GM23248 (cell line): ENCODE results near the gene SNAPC4. TPM values are rescaled to one million over a fixed set of nuclear protein-coding genes. Genes with fewer than 3 reads are reported as not detected.

ENCODE experiments used
- DNase-seq: peaks from one replicate; pipeline ENCODE4 v3.0.0-alpha.2; 2015
- H2AFZ ChIP-seq: fragments of 200-600 bp; sonication (generic); 2 replicates; pipeline ENCODE4 v1.6.1; 2016; ENCODE audit warnings: antibody characterized with exemption
- H3F3A ChIP-seq: fragments of 200-600 bp; sonication (generic); 2 replicates; pipeline ENCODE4 v1.6.1; 2016; ENCODE audit warnings: mild to moderate bottlenecking, antibody characterized with exemption, mixed run types; ENCODE audit not compliant: insufficient read depth
- H3K27ac ChIP-seq: fragments of 200-600 bp; sonication (generic); 2 replicates; pipeline ENCODE4 v1.5.1; 2016; ENCODE audit warnings: mild to moderate bottlenecking
- H3K27me3 ChIP-seq: fragments of 200-600 bp; sonication (generic); replicated peaks from 2 replicates; pipeline ENCODE4 v1.6.1; 2016; ENCODE audit warnings: mild to moderate bottlenecking; ENCODE audit not compliant: insufficient read depth
- H3K36me3 ChIP-seq: fragments of 200-600 bp; sonication (generic); 2 replicates; pipeline ENCODE4 v1.6.1; 2016; ENCODE audit warnings: low read depth, mild to moderate bottlenecking
- H3K4me1 ChIP-seq: fragments of 200-600 bp; sonication (generic); 2 replicates; pipeline ENCODE4 v1.6.1; 2016; ENCODE audit warnings: mild to moderate bottlenecking; ENCODE audit not compliant: insufficient read depth
- H3K4me2 ChIP-seq: fragments of 200-600 bp; sonication (generic); one replicate; pipeline ENCODE4 v1.6.1; 2016; ENCODE audit warnings: mild to moderate bottlenecking; ENCODE audit not compliant: unreplicated experiment
- H3K4me3 ChIP-seq: fragments of 200-600 bp; sonication (generic); 2 replicates; pipeline ENCODE4 v1.5.1; 2016; ENCODE audit warnings: mild to moderate bottlenecking
- H3K79me2 ChIP-seq: fragments of 200-600 bp; sonication (generic); 2 replicates; pipeline ENCODE4 v1.6.1; 2016; ENCODE audit warnings: mild to moderate bottlenecking; ENCODE audit not compliant: insufficient read depth
- H3K9ac ChIP-seq: fragments of 200-600 bp; sonication (generic); 2 replicates; pipeline ENCODE4 v1.6.1; 2016; ENCODE audit warnings: mild to moderate bottlenecking
- H3K9me2 ChIP-seq: fragments of 200-600 bp; sonication (generic); 2 replicates; pipeline ENCODE4 v1.6.1; 2016; ENCODE audit warnings: mixed run types, mild to moderate bottlenecking, moderate library complexity; ENCODE audit not compliant: insufficient read depth
- H3K9me3 ChIP-seq: fragments of 200-600 bp; sonication (generic); one replicate; pipeline ENCODE4 v1.6.1; 2017; ENCODE audit warnings: low read depth
- H4K20me1 ChIP-seq: fragments of 200-600 bp; sonication (generic); 2 replicates; pipeline ENCODE4 v1.6.0; 2016; ENCODE audit not compliant: insufficient read depth
- EZH2 ChIP-seq: fragments of 200-600 bp; sonication (generic); IDR thresholded peaks from 2 replicates; pipeline ENCODE4 v1.6.1; 2018; ENCODE audit warnings: antibody characterized with exemption, mild to moderate bottlenecking; ENCODE audit not compliant: insufficient read depth, poor library complexity, severe bottlenecking
- EZH2phosphoT487 ChIP-seq: fragments of 200-600 bp; sonication (generic); IDR thresholded peaks from 2 replicates; pipeline ENCODE4 v1.6.1; 2018; ENCODE audit warnings: antibody characterized with exemption, moderate library complexity, mild to moderate bottlenecking, low read depth; ENCODE audit not compliant: insufficient read depth
- WGBS, 2 experiments: methylation state at CpG; one replicate each; pipeline ENCODE4 v1.1.6; 2015 to 2017; ENCODE audit warnings: low lambda C conversion rate in 2 of 2, low coverage in 1 of 2; ENCODE audit errors: missing lambda C conversion rate in 2 of 2; 5-methylcytosine and 5-hydroxymethylcytosine counted together
- in situ Hi-C: fragments of 300-500 bp; cut with MboI; formaldehyde crosslinking; loops from 2 replicates; pipeline ENCODE4 v1.15.0; 2020
- polyA plus RNA-seq: library from polyadenylated mRNA; unstranded; fragments of >200 nt; fragmentation: Nextera tagmentation; extraction: Ambion mirVana; gene quantifications from 2 replicates; pipeline ENCODE4 v1.2.1, GENCODE V29; 2016
- total RNA-seq: library from RNA; depleted of rRNA; stranded (reverse); fragments of >200 nt; shearing (Covaris generic); gene quantifications from 2 replicates; pipeline ENCODE4 v1.2.3, GENCODE V29; 2014

Gene SNAPC4
- total and polyA plus RNA-seq, 2 experiments from 2014 or later: 4.4 to 5.2 TPM

GRCh38 chr9:136379003-136379287 is 21.0 kb downstream of the SNAPC4 start:
- no peak overlapping the region for H2AFZ ChIP-seq
- WGBS, 2 experiments: 78 to 86% methylated on average over 11 to 12 of the region's 18 CpGs
- H3K79me2 ChIP-seq: no peaks in the 10 kb centered on the region
- H3K4me1 ChIP-seq: no peaks in the 10 kb centered on the region
- H3K27me3 ChIP-seq: no peaks in the 10 kb centered on the region
- no peaks in the 10 kb centered on the region for H4K20me1 ChIP-seq
- no peaks in the 10 kb centered on the region for H3K9me2 ChIP-seq
- in situ Hi-C loops: no loop called here
- no peaks in the 10 kb centered on the region; the same call in 1 of the 2 replicates for H3K36me3 ChIP-seq
- no peak overlapping the region for H3K4me2 ChIP-seq
- DNase-seq: no peak
- H3K9me3 ChIP-seq: no peaks in the 10 kb centered on the region
- no peak for TF ChIP-seq EZH2phosphoT487
- no peak for TF ChIP-seq EZH2
- no peak overlapping the region for H3K4me3 ChIP-seq
- H3F3A ChIP-seq: no peaks in the 10 kb centered on the region
- H3K9ac ChIP-seq: no peak overlapping the region
- no peak overlapping the region for H3K27ac ChIP-seq

- H3F3A ChIP-seq: no peaks in the 10 kb centered on the region
- no peaks in the 10 kb centered on the region for H3K27me3 ChIP-seq
- 84 to 87% methylated on average over 18 to 27 of the region's 28 CpGs for WGBS, 2 experiments
- no peaks in the 10 kb centered on the region for H4K20me1 ChIP-seq
- no peak overlapping the region for H3K4me2 ChIP-seq
- H3K27ac ChIP-seq: no peak overlapping the region
- no peak overlapping the region for H3K9ac ChIP-seq
- no peaks in the 10 kb centered on the region for H3K4me1 ChIP-seq
- TF ChIP-seq EZH2phosphoT487 (no peak), EZH2 (no peak)
- H3K4me3 ChIP-seq: no peak overlapping the region
- no peak for DNase-seq
- no peaks in the 10 kb centered on the region; the same call in 1 of the 2 replicates for H3K36me3 ChIP-seq
- no peaks in the 10 kb centered on the region for H3K79me2 ChIP-seq
- H3K9me3 ChIP-seq: no peaks in the 10 kb centered on the region
- no peaks in the 10 kb centered on the region for H3K9me2 ChIP-seq
- in situ Hi-C loops: no loop called here
- H2AFZ ChIP-seq: no peak overlapping the region
Measured at GRCh38 chr9:136378170-136379002, 21.6 kb downstream of the SNAPC4 start.

GRCh38 chr9:136377341-136378169 is 22.4 kb downstream of the SNAPC4 start:
- Histone ChIP-seq H3K27ac (no peak overlapping the region), H3K4me3 (no peak overlapping the region), H3K9me3 (no peaks in the 10 kb centered on the region), H3K4me2 (no peak overlapping the region), H3K27me3 (no peaks in the 10 kb centered on the region), H3F3A (no peaks in the 10 kb centered on the region), H4K20me1 (no peaks in the 10 kb centered on the region), H3K79me2 (no peaks in the 10 kb centered on the region), H3K36me3 (no peaks in the 10 kb centered on the region), H3K9ac (no peak overlapping the region), H2AFZ (no peak overlapping the region), H3K4me1 (peaks cover 6% of the 10 kb centered on the region; the same call in 1 of the 2 replicates), H3K9me2 (no peaks in the 10 kb centered on the region)
- in situ Hi-C loops: no loop called here
- TF ChIP-seq EZH2 (no peak), EZH2phosphoT487 (no peak)
- DNase-seq: no peak
- 90 to 92% methylated on average over 31 to 32 of the region's 32 CpGs for WGBS, 2 experiments

GRCh38 chr9:136376457-136376856 is 23.5 kb downstream of the SNAPC4 start:
- no peak for DNase-seq
- WGBS, 2 experiments: 55 to 57% methylated on average over 5 to 8 of the region's 8 CpGs
- H3K36me3 ChIP-seq: no peaks in the 10 kb centered on the region
- H4K20me1 ChIP-seq: no peaks in the 10 kb centered on the region
- no peaks in the 10 kb centered on the region for H3K9me2 ChIP-seq
- no peak overlapping the region for H3K4me2 ChIP-seq
- in situ Hi-C loops: no loop called here
- no peaks in the 10 kb centered on the region for H3F3A ChIP-seq
- no peak overlapping the region for H3K4me3 ChIP-seq
- H3K27me3 ChIP-seq: no peaks in the 10 kb centered on the region
- H3K4me1 ChIP-seq: peaks cover 11% of the 10 kb centered on the region; the same call in 1 of the 2 replicates
- H3K9me3 ChIP-seq: no peaks in the 10 kb centered on the region
- no peak overlapping the region for H3K9ac ChIP-seq
- no peak overlapping the region for H3K27ac ChIP-seq
- no peak for TF ChIP-seq EZH2phosphoT487
- TF ChIP-seq EZH2: no peak
- H3K79me2 ChIP-seq: no peaks in the 10 kb centered on the region
- H2AFZ ChIP-seq: no peak overlapping the region
